HUES6 (cell line): ENCODE results near the gene NOTUM.
"Not testable (repeated sequence)": the region's sequence is repeated elsewhere in the genome, so short reads cannot be mapped to it uniquely, and the experiment has no call there.

Experiments
- H3K27ac ChIP-seq: 2 replicates; pipeline ENCODE4 v1.7.0; 2013; ENCODE audit warnings: low read depth, mild to moderate bottlenecking, low read length, inconsistent platforms
- H3K27me3 ChIP-seq: 2 replicates; pipeline ENCODE4 v1.6.1; 2013; ENCODE audit warnings: low read length; ENCODE audit not compliant: control insufficient read depth, insufficient read depth
- H3K36me3 ChIP-seq: 2 replicates; pipeline ENCODE4 v1.6.1; 2013; ENCODE audit warnings: low read length; ENCODE audit not compliant: control insufficient read depth, insufficient read depth
- H3K4me1 ChIP-seq: 2 replicates; pipeline ENCODE4 v1.6.1; 2013; ENCODE audit warnings: low read length; ENCODE audit not compliant: control insufficient read depth, insufficient read depth
- H3K4me3 ChIP-seq: 2 replicates; pipeline ENCODE4 v1.5.1; 2013; ENCODE audit warnings: low read depth, low read length
- H3K9ac ChIP-seq: one replicate; pipeline ENCODE4 v1.6.1; 2013; ENCODE audit warnings: mild to moderate bottlenecking, low read length
- H3K9me3 ChIP-seq: 2 replicates; pipeline ENCODE4 v1.6.1; 2013; ENCODE audit warnings: low read depth, low read length; ENCODE audit not compliant: control insufficient read depth, insufficient read depth

Gene NOTUM

DNA sequence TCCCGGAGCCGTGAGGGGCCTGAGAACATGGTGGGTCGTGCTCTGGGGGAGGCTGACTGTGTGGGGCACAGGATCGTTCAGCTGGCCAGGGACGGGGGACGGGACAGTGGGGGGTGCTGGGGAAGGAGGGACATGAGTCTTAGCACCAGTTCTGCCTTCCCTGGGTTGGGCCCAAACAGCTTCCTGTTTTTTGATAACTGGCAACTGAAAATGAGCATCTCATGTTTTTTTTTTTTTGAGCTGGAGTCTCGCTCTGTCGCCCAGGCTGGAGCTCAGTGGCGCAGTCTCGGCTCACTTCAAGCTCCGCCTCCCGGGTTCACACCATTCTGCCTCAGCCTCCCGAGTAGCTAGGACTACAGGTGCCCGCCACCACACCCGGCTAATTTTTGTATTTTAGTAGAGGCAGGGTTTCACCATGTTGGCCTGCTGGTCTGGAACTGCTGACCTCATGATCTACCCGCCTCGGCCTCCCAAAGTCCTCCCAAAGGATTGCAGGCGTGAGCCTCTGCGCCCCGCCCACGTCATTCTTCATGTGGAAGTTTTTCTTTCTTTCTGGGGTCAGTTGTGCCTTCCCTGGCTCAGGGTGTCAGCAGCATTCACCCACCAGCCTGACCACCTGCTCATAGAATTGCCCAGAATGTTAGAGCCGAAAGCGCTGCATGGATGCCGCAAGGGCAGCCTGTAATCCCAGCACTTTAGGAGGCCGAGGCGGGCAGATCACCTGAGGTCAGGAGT lies 22.8 kb upstream of the NOTUM start:
- H3K9ac ChIP-seq = no peak overlapping the region
- H3K27me3 ChIP-seq = no peaks in the 10 kb centered on the region
- no peaks in the 10 kb centered on the region for H3K4me1 ChIP-seq
- peaks cover 49% of the 10 kb centered on the region for H3K36me3 ChIP-seq
- H3K4me3 ChIP-seq = no peak overlapping the region
- H3K9me3 ChIP-seq = no peaks in the 10 kb centered on the region
- H3K27ac ChIP-seq = no peak overlapping the region

DNA sequence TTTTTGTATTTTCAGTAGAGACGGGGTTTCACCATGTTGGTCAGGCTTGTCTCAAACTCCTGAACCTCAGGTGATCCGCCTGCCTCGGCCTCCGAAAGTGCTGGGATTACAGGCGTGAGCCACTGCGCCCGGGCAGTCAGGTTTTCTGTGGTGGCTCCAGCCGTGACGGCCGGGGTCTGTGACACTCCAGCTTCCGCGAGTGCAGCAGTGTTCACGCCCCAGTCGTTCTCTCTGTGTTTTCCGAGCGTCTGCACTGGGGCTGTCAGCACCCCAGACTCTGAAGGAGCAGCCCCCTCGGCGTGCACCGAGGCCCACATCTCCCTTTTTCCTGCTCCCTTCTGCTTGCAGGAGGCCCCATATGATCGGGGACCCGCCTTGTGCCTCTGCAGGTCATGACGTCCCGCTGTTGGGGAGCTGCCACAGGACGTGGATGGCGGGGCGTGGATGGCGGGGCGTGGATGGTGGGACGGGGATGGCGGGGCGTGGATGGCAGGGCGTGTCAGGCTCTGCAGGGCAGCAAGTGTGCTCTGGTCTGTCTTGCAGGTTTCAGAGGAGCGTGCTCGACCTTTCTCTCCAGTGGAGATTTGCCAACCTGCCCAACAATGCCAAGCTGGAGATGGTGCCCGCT lies 22.1 kb upstream of the NOTUM start:
- Histone ChIP-seq H3K27me3 (no peaks in the 10 kb centered on the region), H3K9me3 (no peaks in the 10 kb centered on the region), H3K4me1 (no peaks in the 10 kb centered on the region), H3K4me3 (no peak overlapping the region), H3K27ac (no peak overlapping the region), H3K9ac (no peak overlapping the region), H3K36me3 (peaks cover 49% of the 10 kb centered on the region)

DNA sequence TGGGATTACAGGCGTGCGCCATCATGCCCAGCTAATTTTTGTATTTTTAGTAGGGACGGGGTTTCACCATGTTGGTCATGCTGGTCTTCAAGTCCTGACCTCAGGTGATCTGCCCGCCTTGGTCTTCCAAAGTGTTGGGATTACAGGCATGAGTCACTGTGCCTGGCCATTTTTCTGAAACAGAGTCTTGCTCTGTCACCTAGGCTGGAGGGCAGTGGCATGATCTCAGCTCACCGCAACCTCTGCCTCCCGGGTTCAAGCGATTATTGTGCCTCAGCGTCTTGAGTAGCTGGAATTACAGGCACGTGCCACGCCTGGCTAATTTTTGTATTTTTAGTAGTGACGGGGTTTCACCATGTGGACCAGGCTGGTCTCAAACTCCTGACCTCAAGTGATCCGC lies 20.5 kb upstream of the NOTUM start:
- H3K27me3 ChIP-seq, H3K27ac ChIP-seq, H3K4me1 ChIP-seq, H3K4me3 ChIP-seq, H3K9me3 ChIP-seq, H3K9ac ChIP-seq: not testable (repeated sequence)
- H3K36me3 ChIP-seq = peaks cover 39% of the 10 kb centered on the region

DNA sequence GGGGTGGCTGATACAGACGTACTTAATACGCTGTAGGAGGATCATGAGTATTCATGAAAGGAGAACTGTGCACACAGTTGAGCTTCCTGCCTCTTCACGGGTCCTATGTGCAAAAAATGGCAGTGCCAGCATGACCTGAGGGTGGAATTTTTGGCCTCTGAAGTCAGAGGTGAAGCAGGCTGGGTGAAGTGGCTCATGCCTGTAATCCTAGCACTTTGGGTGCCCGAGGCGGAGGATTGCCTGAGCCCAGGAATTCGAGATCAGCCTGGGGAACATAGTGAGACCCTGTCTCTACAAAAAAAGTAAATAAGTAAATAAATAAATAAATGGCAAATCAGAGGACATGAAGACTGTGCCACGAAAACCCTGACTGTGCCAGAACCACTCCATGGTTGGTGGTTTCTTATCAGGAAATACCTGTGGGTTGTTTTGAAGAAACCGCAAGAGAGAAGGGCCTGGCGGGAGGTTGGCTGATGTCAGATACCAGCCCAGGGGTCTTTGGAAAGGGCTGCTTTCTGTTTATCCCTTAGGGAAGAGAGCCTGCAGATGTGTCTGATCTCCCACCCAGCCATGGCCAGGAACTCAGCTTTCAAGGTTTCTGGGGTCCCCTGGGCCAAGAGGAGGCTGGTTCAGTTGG lies 19.8 kb upstream of the NOTUM start:
- no peak overlapping the region for H3K9ac ChIP-seq
- peaks cover 12% of the 10 kb centered on the region for H3K27me3 ChIP-seq
- H3K4me3 ChIP-seq = no peak overlapping the region
- H3K4me1 ChIP-seq = peaks cover 7% of the 10 kb centered on the region; the same call in 1 of the 2 replicates
- H3K36me3 ChIP-seq = peaks cover 33% of the 10 kb centered on the region
- no peak overlapping the region for H3K27ac ChIP-seq
- no peaks in the 10 kb centered on the region for H3K9me3 ChIP-seq

DNA sequence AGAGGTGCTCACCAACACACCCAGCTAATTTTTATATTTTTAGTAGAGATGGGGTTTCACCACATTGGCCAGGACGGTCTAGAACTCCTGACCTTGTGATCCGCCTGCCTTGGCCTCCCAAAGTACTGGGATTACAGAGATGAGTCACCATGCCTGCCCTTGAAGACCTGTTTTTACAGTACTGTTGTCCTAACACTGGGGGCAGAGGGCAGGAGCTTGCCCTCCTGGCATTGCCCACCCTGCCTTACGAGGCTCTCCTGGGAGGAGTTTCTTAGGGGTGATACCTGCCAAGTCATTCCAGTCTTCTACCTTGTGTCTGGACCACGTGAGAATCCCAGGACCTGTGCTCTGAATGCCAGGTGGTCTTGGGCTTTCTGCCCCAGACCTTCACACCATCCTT lies 19.1 kb upstream of the NOTUM start:
- Histone ChIP-seq H3K36me3 (peaks cover 26% of the 10 kb centered on the region), H3K27ac (no peak overlapping the region), H3K4me1 (peaks cover 7% of the 10 kb centered on the region; the same call in 1 of the 2 replicates)

DNA sequence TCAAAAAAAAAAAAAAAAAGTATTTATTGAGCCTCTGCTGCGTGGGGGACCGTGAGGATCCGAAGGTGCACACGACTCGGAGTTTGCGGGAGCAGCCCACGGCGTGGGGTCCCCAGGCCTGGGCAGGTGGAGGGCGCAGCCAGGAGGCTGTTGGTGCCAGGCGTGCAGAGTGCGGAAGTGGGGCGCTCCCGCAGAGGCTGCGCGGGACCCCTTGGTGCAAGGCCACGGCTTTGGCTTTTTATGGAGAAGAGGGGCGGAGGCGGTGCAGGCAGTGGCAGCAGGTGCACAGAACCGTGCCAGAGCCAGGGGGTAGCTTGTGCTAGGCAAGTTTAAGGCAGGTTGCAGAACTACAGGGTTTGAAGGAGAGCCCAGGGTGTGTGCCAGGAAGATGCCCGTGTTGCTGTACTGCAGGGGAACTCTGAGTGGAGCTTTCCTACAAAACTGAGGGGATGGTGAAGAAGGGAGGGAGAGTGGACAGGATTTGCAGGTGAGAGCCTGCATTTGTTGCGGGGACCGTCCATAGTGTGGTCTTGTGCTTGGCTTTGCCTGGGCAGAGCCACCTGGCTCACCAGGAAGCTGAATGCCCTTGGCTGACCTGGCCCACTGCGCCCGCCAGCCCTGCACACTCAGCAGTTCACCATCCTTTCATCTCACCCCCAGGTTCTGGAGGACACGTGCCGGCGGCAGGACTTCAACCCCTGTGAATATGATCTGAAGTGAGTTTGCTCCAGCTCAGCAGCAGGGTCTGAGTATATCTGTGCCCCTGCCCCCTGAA lies 17.7 kb upstream of the NOTUM start:
- peaks cover 7% of the 10 kb centered on the region; the same call in 1 of the 2 replicates for H3K4me1 ChIP-seq
- no peak overlapping the region for H3K9ac ChIP-seq
- H3K27me3 ChIP-seq = peaks cover 13% of the 10 kb centered on the region
- H3K27ac ChIP-seq = no peak overlapping the region
- peaks cover 3% of the 10 kb centered on the region; the same call in 1 of the 2 replicates for H3K9me3 ChIP-seq
- H3K36me3 ChIP-seq = peaks cover 14% of the 10 kb centered on the region
- peak overlapping the region; percentile 72 for H3K4me3 ChIP-seq

More for the DNA sequence above, 19.1 kb upstream of the NOTUM start:
- H3K9ac ChIP-seq = no peak overlapping the region
- H3K4me3 ChIP-seq = no peak overlapping the region
- H3K27me3 ChIP-seq = peaks cover 13% of the 10 kb centered on the region
- H3K9me3 ChIP-seq = no peaks in the 10 kb centered on the region

DNA sequence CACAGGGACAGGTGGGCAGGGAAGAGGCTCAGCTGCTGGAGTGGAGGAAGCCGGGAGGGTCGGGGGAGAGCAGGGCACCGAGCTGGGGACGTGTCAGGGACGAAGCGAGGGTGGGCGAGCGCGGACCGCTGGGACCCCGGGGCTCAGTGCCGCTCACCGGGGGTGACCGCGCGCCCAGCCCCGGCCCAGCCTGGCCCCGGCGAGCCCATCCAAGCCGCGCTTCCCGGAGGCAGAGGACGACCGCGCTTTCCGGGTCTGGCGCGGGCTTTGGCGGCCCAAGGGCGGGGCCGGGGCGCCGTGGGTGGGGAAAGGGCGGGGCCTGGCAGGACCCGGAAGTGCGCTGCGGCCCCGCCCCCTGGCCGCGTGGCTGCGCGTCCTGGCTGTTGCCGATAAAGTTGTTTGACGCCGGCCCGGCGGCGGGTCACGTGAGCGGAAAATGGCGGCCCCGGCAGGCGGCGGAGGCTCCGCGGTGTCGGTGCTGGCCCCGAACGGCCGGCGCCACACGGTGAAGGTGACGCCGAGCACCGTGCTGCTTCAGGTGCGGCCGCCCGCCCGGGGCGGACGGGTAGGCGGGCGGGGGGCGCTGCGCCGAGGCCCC lies 16.3 kb upstream of the NOTUM start, which contains the start of gene ASPSCR1:
TSS of gene ASPSCR1 (plus strand) at position 419 of the 598 bp plus-strand sequence. CDS start at position 437, 18 bp downstream.
- H3K36me3 ChIP-seq = peaks cover 11% of the 10 kb centered on the region
- H3K4me1 ChIP-seq = peaks cover 7% of the 10 kb centered on the region; the same call in 1 of the 2 replicates

DNA sequence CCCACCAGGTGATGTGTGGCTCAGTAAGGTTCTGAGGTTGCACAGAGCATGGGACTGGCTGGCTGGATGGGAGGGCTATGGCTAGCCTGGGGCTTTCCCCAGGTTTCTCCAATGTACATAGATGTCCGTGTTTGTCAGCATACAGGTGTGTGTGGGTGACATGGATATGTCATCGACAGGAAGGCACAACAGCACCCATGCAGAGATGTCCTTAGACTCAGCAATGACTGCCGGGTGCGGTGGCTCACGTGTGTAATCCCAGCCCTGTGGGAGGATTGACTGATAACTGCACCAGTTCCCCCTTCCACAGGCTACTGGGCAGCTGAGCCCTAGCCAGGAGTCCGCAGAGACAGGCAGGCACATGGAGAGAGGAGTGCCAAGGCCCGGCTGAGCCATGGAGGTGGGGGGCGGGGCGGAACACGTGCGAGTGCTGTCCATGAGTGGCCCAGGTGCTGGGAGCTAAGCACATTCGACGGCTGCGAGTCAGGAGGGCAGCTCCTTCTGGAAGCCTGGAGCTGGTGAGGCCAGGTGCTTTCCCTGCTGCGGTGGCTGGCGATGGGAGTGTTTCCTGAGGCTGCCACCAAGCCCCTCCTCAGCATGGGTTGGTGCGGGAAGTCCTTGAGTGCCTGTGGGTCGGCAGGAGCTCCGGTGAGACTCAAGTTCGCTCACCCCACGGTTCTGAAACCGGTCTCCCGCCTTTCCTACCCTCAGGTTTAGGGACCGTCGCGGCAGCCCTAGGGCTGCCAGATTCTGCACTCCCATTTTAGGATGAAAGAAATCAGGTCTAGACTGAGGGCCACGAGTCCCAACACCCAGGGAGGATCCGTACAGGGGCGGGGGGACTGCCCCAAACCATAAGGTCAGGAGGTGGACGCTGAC lies 15.6 kb upstream of the NOTUM start:
- Histone ChIP-seq H3K36me3 (peaks cover 8% of the 10 kb centered on the region; the same call in 1 of the 2 replicates), H3K27me3 (peaks cover 13% of the 10 kb centered on the region), H3K9ac (peak overlapping the region; percentile 87), H3K4me3 (peak overlapping the region; percentile 72), H3K4me1 (peaks cover 7% of the 10 kb centered on the region; the same call in 1 of the 2 replicates), H3K9me3 (peaks cover 12% of the 10 kb centered on the region; the same call in 1 of the 2 replicates), H3K27ac (peak overlapping the region; percentile 96; the same call in 1 of the 2 replicates)

More for the DNA sequence above, 16.3 kb upstream of the NOTUM start, which contains the start of gene ASPSCR1:
- peaks cover 13% of the 10 kb centered on the region for H3K27me3 ChIP-seq
- peak within 1 kb of the TSS; percentile 72 for H3K4me3 ChIP-seq
- H3K9ac ChIP-seq = peak within 1 kb of the TSS; percentile 95
- peaks cover 12% of the 10 kb centered on the region; the same call in 1 of the 2 replicates for H3K9me3 ChIP-seq
- peak within 1 kb of the TSS; percentile 96; the same call in 1 of the 2 replicates for H3K27ac ChIP-seq

DNA sequence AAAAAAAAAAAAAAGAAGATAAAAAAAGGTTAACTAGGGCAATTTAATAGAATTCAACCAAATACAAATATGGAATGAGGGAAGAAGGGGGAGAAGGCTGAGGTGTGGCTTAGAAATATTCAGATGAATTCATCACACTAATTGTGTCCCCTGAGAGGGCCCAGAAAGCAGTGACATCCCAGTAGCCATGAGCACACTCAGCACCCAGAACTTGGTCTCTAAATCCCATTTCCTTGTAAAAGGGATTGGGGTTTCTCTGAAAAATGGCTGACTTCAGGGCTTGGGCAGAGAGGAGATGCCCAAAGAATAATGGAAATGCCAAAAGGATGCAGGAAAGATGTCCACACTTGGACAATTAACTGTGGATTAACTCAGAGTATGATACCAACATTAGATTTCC lies 12.4 kb upstream of the NOTUM start:
- peaks cover 13% of the 10 kb centered on the region for H3K27me3 ChIP-seq
- H3K27ac ChIP-seq = no peak overlapping the region

More for the DNA sequence above, 12.4 kb upstream of the NOTUM start:
- Histone ChIP-seq H3K4me3 (no peak overlapping the region), H3K9ac (no peak overlapping the region), H3K4me1 (peaks cover 7% of the 10 kb centered on the region; the same call in 1 of the 2 replicates), H3K9me3 (peaks cover 12% of the 10 kb centered on the region; the same call in 1 of the 2 replicates), H3K36me3 (no peaks in the 10 kb centered on the region)
